Measurements from ENCODE around the gene SYMPK. TPM values are rescaled to one million over a fixed set of nuclear protein-coding genes. Genes with fewer than 3 reads are reported as not detected.

Gene SYMPK
- total RNA-seq: 10 to 100 TPM; 39.6 to 44.0 TPM

GRCh38 chr19:45862564-45863334, at the start of gene SYMPK:
Gene SYMPK, minus strand, starts transcription at chr19:45863147. Its CDS starts 8,652 bp downstream, at chr19:45854495.

GRCh38 chr19:45901912-45902650, 39.1 kb upstream of the SYMPK start, which contains the start of gene MYPOP:
Gene MYPOP, minus strand, starts transcription at chr19:45902613. Its CDS starts 840 bp downstream, at chr19:45901773.

GRCh38 chr19:45885556-45886426, 22.8 kb upstream of the SYMPK start, which contains the start of gene IRF2BP1:
Gene IRF2BP1, minus strand, starts transcription at chr19:45886141. Its CDS starts 367 bp downstream, at chr19:45885774.

GRCh38 chr19:45863840-45864628, 1.1 kb upstream of the SYMPK start, which contains the start of gene FOXA3:
Gene FOXA3, plus strand, starts transcription at chr19:45864326. Its CDS starts 131 bp downstream, at chr19:45864457.

GRCh38 chr19:45814851-45815480, 48.0 kb downstream of the SYMPK start, which contains the start of gene RSPH6A:
Gene RSPH6A, minus strand, starts transcription at chr19:45815308. Its CDS starts 132 bp downstream, at chr19:45815176.

GRCh38 chr19:45792470-45793177, 70.3 kb downstream of the SYMPK start, which contains the start of gene DMWD:
Gene DMWD, minus strand, starts transcription at chr19:45792845. Its CDS starts 89 bp downstream, at chr19:45792756.

GRCh38 chr19:45782162-45782691, 80.7 kb downstream of the SYMPK start, which contains the start of gene DMPK:
Gene DMPK, minus strand, starts transcription at chr19:45782490. Its CDS starts 138 bp downstream, at chr19:45782352.

GRCh38 chr19:45768984-45769782, 93.8 kb downstream of the SYMPK start, which contains the start of gene SIX5:
Gene SIX5, minus strand, starts transcription at chr19:45769252. Its CDS starts 408 bp downstream, at chr19:45768844.

Other genes with a start within 250 kb of the SYMPK start
- 10 to 100 TPM; 58.9 to 64.0 TPM for gene EML2, start 223.8 kb downstream of the SYMPK start, total RNA-seq
- gene GIPR, start 194.9 kb downstream of the SYMPK start, total RNA-seq: under 1 TPM in 1 of 2 donors, not detected in 1; under 0.01 TPM
- 100 to 1,000 TPM; 193 to 358 TPM for gene SNRPD2, start 171.2 kb downstream of the SYMPK start, total RNA-seq
- gene QPCTL, start 170.5 kb downstream of the SYMPK start, total RNA-seq: 10 to 100 TPM; 45.6 to 52.3 TPM
- 1 to 10 TPM; 5.9 to 7.7 TPM for gene FBXO46, start 132.3 kb downstream of the SYMPK start, total RNA-seq
- gene MEIOSIN, start 129.7 kb downstream of the SYMPK start, total RNA-seq: not detected
- gene SIX5, start 93.9 kb downstream of the SYMPK start, total RNA-seq: 1 to 10 TPM; 5.5 to 6.0 TPM
- gene DMPK, start 80.7 kb downstream of the SYMPK start, total RNA-seq: 1 to 10 TPM; 8.3 to 8.9 TPM
- gene DMWD, start 70.3 kb downstream of the SYMPK start, total RNA-seq: 10 to 100 TPM; 30.6 to 37.6 TPM
- gene RSPH6A, start 47.8 kb downstream of the SYMPK start, total RNA-seq: under 1 TPM in 1 of 2 donors, not detected in 1; 0.34 TPM
- not detected for gene FOXA3, start 1.2 kb upstream of the SYMPK start, total RNA-seq
- 10 to 100 TPM; 23.6 to 31.0 TPM for gene IRF2BP1, start 23.0 kb upstream of the SYMPK start, total RNA-seq
- 1 to 10 TPM; 1.3 to 2.1 TPM for gene MYPOP, start 39.5 kb upstream of the SYMPK start, total RNA-seq
- gene NANOS2, start 51.6 kb upstream of the SYMPK start, total RNA-seq: not detected
- not detected for gene NOVA2, start 110.7 kb upstream of the SYMPK start, total RNA-seq
- 1 to 10 TPM; 6.3 to 6.9 TPM for gene CCDC61, start 132.3 kb upstream of the SYMPK start, total RNA-seq
- not detected for gene PGLYRP1, start 159.9 kb upstream of the SYMPK start, total RNA-seq
- under 1 TPM; 0.33 to 0.69 TPM for gene IGFL4, start 177.9 kb upstream of the SYMPK start, total RNA-seq

Data from melanocyte of skin (primary cell).